ENCODE measurements around the gene NOXA1. TPM values are rescaled to one million over a fixed set of nuclear protein-coding genes. Genes with fewer than 3 reads are reported as not detected.

The NOXA1 gene
- total RNA-seq, 1 donor from 2014 or later, result 1.0 TPM

DNA sequence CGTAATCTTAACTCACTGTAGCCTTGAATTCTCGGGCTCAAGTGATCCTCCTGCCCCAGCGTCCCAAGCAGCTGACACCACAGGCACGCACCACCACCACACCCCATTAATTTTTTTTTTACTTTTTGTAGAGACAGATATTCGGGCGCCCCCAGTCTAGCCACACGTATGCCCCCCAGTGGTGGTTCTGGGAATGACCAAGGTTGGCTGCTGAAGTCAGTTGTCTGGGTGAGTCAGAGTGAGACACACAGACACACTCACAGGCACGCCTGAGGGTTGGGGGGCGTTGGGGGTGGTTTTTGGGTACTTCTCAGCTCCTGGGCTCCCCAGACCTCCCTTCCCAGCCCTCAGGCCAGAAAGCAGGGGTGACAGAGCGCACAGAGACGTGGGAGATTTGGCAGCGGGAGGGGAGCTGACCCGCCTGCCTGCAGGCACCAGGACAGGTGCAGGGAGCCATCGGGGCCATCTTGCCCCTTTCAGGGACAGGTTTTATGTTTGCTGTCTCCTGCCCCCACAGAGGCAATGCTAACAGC lies 22.1 kb downstream of the NOXA1 start:
- H3K4me3 Mint-ChIP-seq (ENCODE audit: unreplicated experiment), result no peak overlapping the region
- no peak for DNase-seq (ENCODE audit: extremely low spot score, unreplicated experiment)
- peaks cover 34% of the 10 kb centered on the region for H3K4me1 Mint-ChIP-seq (ENCODE audit: unreplicated experiment)
- H3K36me3 Mint-ChIP-seq (ENCODE audit: unreplicated experiment), result no peaks in the 10 kb centered on the region
- TF ChIP-seq, protein P1, sequence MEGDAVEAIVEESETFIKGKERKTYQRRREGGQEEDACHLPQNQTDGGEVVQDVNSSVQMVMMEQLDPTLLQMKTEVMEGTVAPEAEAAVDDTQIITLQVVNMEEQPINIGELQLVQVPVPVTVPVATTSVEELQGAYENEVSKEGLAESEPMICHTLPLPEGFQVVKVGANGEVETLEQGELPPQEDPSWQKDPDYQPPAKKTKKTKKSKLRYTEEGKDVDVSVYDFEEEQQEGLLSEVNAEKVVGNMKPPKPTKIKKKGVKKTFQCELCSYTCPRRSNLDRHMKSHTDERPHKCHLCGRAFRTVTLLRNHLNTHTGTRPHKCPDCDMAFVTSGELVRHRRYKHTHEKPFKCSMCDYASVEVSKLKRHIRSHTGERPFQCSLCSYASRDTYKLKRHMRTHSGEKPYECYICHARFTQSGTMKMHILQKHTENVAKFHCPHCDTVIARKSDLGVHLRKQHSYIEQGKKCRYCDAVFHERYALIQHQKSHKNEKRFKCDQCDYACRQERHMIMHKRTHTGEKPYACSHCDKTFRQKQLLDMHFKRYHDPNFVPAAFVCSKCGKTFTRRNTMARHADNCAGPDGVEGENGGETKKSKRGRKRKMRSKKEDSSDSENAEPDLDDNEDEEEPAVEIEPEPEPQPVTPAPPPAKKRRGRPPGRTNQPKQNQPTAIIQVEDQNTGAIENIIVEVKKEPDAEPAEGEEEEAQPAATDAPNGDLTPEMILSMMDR (IDR thresholded peaks at IDR 0.05), result peak; percentile 82
- peaks cover 2% of the 10 kb centered on the region for H3K27me3 Mint-ChIP-seq (ENCODE audit: unreplicated experiment)
- no peaks in the 10 kb centered on the region for H3K9me3 Mint-ChIP-seq (ENCODE audit: unreplicated experiment)
- H3K27ac Mint-ChIP-seq (ENCODE audit: unreplicated experiment), result peak overlapping the region; percentile 54

DNA sequence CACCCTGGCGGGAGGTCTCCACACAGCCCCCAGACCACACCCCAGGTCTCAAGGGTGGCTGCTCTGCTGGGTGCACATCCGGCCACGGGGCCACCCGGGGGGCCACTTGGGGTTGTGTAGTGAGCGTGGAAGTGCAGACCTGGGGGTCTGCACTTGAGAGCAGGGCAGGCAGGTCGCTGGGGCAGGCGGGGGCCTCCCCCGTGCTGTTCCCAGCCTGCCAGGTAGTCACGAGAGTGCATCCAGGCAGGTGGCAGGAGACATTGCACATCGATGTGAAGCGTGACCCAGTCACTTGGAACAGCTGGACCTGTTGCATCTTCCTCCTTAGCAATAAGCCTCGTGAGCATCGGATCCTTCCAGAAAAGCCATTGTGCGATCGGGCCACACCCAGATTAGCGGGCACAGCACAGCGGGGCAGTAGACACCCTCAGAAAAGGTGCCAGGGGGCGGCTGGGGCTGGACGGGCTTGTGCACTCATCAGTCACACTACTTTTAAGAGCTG lies 22.8 kb downstream of the NOXA1 start:
- no peaks in the 10 kb centered on the region for H3K9me3 Mint-ChIP-seq (ENCODE audit: unreplicated experiment)

DNA sequence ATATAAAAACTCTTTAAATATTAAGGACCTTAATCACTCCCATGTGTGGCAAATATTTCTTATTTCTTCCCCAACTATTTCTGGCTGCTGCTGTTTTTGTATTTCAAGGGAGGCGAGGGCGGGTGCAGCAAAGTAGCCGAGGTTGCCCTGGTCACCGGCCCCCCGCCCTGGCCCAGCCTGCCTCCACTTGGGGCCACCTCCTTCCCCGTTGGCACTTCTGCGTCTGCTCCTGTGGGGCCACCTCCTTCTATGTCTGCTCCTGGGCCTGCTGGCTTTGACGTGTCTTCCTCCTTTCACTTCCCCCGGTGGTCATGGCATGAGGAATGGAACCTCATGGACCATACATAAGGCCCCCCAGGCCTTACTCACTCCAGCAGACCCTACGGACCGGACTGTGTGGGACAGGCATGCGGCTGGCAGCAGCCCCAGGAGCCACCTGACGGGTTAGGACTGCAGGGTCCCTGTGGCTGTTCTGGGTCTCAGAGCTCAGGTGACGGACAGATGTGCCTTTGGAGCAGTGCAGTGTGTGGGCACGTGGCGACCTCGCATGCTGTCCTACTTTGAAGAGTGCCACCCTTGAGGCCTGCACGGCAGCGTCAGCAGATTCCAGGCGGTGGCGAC lies 23.8 kb downstream of the NOXA1 start:
- peak overlapping the region; percentile 50 for H3K27ac Mint-ChIP-seq (ENCODE audit: unreplicated experiment)
- H3K27me3 Mint-ChIP-seq (ENCODE audit: unreplicated experiment), result peaks cover under 1% of the 10 kb centered on the region
- H3K36me3 Mint-ChIP-seq (ENCODE audit: unreplicated experiment), result no peaks in the 10 kb centered on the region
- TF ChIP-seq, protein P1 (IDR thresholded peaks at IDR 0.05), result no peak
- H3K4me1 Mint-ChIP-seq (ENCODE audit: unreplicated experiment), result peaks cover 32% of the 10 kb centered on the region
- no peak for DNase-seq (ENCODE audit: extremely low spot score, unreplicated experiment)
- H3K4me3 Mint-ChIP-seq (ENCODE audit: unreplicated experiment), result no peak overlapping the region
- H3K9me3 Mint-ChIP-seq (ENCODE audit: unreplicated experiment), result no peaks in the 10 kb centered on the region

More for the DNA sequence above, 22.8 kb downstream of the NOXA1 start:
- DNase-seq (ENCODE audit: extremely low spot score, unreplicated experiment), result no peak
- peaks cover 34% of the 10 kb centered on the region for H3K4me1 Mint-ChIP-seq (ENCODE audit: unreplicated experiment)
- no peaks in the 10 kb centered on the region for H3K36me3 Mint-ChIP-seq (ENCODE audit: unreplicated experiment)
- H3K27me3 Mint-ChIP-seq (ENCODE audit: unreplicated experiment), result peaks cover 2% of the 10 kb centered on the region
- TF ChIP-seq, protein P1 (IDR thresholded peaks at IDR 0.05), result no peak
- H3K27ac Mint-ChIP-seq (ENCODE audit: unreplicated experiment), result no peak overlapping the region
- no peak overlapping the region for H3K4me3 Mint-ChIP-seq (ENCODE audit: unreplicated experiment)

DNA sequence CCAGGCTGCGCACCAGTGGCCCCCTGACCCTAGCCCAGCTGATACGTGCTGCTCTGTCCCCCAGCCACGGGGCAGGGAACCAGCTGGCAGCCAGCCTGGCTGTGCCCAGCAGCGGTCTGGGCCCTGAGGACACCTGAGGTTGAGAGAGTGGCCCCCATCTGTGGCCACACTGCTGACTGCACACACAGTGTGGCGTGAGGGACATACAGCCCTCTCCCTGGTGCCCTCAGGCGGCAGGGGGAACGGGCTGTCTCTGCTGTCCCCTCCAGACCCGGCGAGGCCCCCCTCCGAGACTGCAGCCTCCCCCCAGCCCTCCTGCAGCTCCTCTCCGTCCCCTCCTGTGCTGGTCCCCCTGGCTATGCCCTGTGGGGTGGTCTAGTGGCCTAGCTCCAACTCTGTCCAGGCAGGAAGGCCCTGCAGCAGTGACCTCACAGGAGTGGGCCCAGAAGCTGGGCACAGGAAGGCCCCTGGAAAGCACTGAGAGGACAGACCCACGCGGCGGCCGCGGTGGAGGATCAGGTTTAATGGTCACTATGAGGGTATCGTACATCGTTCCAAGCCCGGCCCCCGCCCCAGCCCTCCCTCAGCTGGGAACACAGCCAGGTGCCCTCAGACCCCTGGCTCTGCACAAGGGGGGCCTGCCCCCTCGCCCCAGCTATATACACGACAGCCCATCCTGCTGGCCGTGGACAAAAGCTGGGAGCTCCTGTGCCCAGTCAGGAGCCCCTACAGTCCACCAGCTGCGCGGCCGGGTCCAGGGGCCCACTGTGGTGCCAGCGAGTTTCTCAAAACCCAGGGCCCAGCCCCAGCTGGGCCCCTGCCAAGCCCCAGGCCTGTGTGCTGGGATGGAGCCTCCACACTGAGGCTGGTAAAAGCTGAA lies 24.8 kb downstream of the NOXA1 start:
- H3K27ac Mint-ChIP-seq (ENCODE audit: unreplicated experiment), result peak overlapping the region; percentile 39
- no peaks in the 10 kb centered on the region for H3K27me3 Mint-ChIP-seq (ENCODE audit: unreplicated experiment)
- DNase-seq (ENCODE audit: extremely low spot score, unreplicated experiment), result no peak
- H3K9me3 Mint-ChIP-seq (ENCODE audit: unreplicated experiment), result no peaks in the 10 kb centered on the region
- peaks cover 28% of the 10 kb centered on the region for H3K4me1 Mint-ChIP-seq (ENCODE audit: unreplicated experiment)
- H3K4me3 Mint-ChIP-seq (ENCODE audit: unreplicated experiment), result no peak overlapping the region
- TF ChIP-seq, protein P1 (IDR thresholded peaks at IDR 0.05), result no peak
- H3K36me3 Mint-ChIP-seq (ENCODE audit: unreplicated experiment), result no peaks in the 10 kb centered on the region

DNA sequence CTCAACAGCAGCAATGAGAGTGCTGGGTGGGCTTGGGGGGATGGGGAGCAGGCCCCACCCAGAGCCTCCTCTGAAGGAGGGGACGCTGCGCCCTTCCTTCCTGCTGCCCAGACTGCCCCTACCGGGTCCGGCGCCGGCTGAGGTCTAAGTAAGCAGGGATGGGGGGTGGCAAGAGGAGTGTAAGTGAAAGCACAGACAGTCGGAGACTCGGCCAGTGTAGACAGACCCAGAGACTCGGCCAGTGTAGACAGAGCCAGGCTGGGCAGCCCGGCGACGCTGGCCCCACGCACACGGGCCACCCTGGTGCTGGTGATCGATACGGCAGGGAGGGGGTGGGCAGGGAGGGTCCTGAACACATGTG lies 25.4 kb downstream of the NOXA1 start:
- TF ChIP-seq, protein P1 (IDR thresholded peaks at IDR 0.05), result no peak
- H3K4me1 Mint-ChIP-seq (ENCODE audit: unreplicated experiment), result peaks cover 29% of the 10 kb centered on the region
- no peaks in the 10 kb centered on the region for H3K9me3 Mint-ChIP-seq (ENCODE audit: unreplicated experiment)
- DNase-seq (ENCODE audit: extremely low spot score, unreplicated experiment), result no peak
- no peaks in the 10 kb centered on the region for H3K27me3 Mint-ChIP-seq (ENCODE audit: unreplicated experiment)
- no peaks in the 10 kb centered on the region for H3K36me3 Mint-ChIP-seq (ENCODE audit: unreplicated experiment)
- H3K4me3 Mint-ChIP-seq (ENCODE audit: unreplicated experiment), result no peak overlapping the region
- no peak overlapping the region for H3K27ac Mint-ChIP-seq (ENCODE audit: unreplicated experiment)

Measured in osteocyte (in vitro differentiated cells).